BJ (cell line): Measurements from ENCODE around the gene VASN. TPM values are rescaled to one million over a fixed set of nuclear protein-coding genes. Genes with fewer than 3 reads are reported as not detected.
"Not testable (repeated sequence)": the region's sequence is repeated elsewhere in the genome, so short reads cannot be mapped to it uniquely, and the experiment has no call there.

ENCODE experiments used
- CTCF ChIA-PET: fragments of 350-600 bp; formaldehyde crosslinking; extraction: SDS; loops from one replicate; lab custom pipeline; 2021; ENCODE audit warnings: antibody characterized with exemption, inconsistent platforms; lab: Yijun Ruan, JAX
- POLR2A ChIA-PET: fragments of 300-600 bp; sonication (Branson Sonifier 250); formaldehyde crosslinking; extraction: SDS; loops from one replicate; lab custom pipeline; 2021; ENCODE audit warnings: antibody characterized with exemption; lab: Charles Lee
- DNase-seq: peaks from one replicate; pipeline ENCODE4 v3.0.0-alpha.2; 2011; ENCODE audit warnings: low read depth
- H3K27me3 ChIP-seq: 2 replicates; pipeline ENCODE4 v1.6.0; 2011; ENCODE audit warnings: low read length; ENCODE audit not compliant: control insufficient read depth, insufficient read depth
- H3K36me3 ChIP-seq: 2 replicates; pipeline ENCODE4 v1.5.1; 2011; ENCODE audit warnings: low read length; ENCODE audit not compliant: control insufficient read depth, insufficient read depth
- H3K4me3 ChIP-seq: 2 replicates; pipeline ENCODE4 v1.5.1; 2011; ENCODE audit warnings: low read depth, mild to moderate bottlenecking, control low read depth, low read length
- polyA plus RNA-seq: library from polyadenylated mRNA; depleted of rRNA; stranded (reverse); fragments of >200 nt; gene quantifications from 2 replicates; pipeline ENCODE4 v1.2.3, GENCODE V29; 2011
- TF ChIP-seq, protein P1 (sequence below): IDR thresholded peaks from 2 replicates; pipeline ENCODE4 v1.5.1; 2011; ENCODE audit warnings: low read depth, mild to moderate bottlenecking, control low read depth, inconsistent platforms, low read length, moderate library complexity; ENCODE audit not compliant: insufficient read depth

VASN gene
- polyA plus RNA-seq, 1 experiment: 71.6 TPM

DNA sequence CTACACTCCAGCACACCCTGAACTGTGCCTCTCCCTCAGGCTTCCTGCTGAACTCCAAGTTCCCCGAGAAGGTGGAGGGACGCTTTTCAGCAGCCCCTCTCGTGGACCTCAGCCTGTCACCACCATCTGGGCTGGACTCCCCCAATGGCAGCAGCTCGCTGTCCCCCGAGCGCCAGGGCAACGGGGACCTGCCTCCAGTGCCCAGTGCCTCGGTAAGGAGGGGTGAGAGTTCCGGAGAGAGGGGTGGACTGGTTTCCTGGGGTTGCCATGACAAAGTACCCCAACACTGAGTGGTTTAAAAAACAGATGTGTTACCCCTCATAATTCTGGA, 38.4 kb upstream of the VASN start:
- CTCF ChIA-PET: interaction anchor here (0.9 to 14.7 kb wide), 8 partner anchors 8 to 79 kb away, joined by 3 to 211 read pairs (median 24); partner anchors contain the start of gene TFAP4
- Histone ChIP-seq H3K4me3 (no peak overlapping the region), H3K27me3 (no peaks in the 10 kb centered on the region), H3K36me3 (peaks cover 34% of the 10 kb centered on the region)
- no peak for DNase-seq
- POLR2A ChIA-PET: no interaction called here
- TF ChIP-seq, protein P1, sequence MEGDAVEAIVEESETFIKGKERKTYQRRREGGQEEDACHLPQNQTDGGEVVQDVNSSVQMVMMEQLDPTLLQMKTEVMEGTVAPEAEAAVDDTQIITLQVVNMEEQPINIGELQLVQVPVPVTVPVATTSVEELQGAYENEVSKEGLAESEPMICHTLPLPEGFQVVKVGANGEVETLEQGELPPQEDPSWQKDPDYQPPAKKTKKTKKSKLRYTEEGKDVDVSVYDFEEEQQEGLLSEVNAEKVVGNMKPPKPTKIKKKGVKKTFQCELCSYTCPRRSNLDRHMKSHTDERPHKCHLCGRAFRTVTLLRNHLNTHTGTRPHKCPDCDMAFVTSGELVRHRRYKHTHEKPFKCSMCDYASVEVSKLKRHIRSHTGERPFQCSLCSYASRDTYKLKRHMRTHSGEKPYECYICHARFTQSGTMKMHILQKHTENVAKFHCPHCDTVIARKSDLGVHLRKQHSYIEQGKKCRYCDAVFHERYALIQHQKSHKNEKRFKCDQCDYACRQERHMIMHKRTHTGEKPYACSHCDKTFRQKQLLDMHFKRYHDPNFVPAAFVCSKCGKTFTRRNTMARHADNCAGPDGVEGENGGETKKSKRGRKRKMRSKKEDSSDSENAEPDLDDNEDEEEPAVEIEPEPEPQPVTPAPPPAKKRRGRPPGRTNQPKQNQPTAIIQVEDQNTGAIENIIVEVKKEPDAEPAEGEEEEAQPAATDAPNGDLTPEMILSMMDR: no peak

DNA sequence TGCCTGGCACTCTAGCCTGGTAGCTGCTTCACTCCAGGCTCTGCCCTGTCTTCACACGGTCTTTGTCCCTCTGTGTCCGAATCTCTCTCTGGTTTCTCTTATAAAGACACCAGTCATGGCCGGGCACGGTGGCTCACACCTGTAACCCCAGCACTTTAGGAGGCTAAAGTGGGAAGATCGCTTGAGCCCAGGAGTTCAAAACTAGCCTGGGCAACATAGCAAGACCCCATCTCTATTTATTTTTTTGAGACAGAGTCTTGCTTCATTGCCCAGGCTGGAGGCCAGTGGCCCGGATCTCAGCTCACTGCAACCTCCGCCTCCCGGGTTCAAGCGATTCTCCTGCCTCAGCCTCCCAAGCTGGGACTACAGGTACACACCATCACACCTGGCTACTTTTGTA, 37.9 kb upstream of the VASN start:
- CTCF ChIA-PET: interaction anchor here (0.6 to 14.7 kb wide), 10 partner anchors 7 to 395 kb away, joined by 3 to 211 read pairs (median 8); partner anchors contain the start of gene TFAP4
- POLR2A ChIA-PET, DNase-seq, H3K4me3 ChIP-seq, H3K27me3 ChIP-seq: not testable (repeated sequence)
- peaks cover 36% of the 10 kb centered on the region for H3K36me3 ChIP-seq

DNA sequence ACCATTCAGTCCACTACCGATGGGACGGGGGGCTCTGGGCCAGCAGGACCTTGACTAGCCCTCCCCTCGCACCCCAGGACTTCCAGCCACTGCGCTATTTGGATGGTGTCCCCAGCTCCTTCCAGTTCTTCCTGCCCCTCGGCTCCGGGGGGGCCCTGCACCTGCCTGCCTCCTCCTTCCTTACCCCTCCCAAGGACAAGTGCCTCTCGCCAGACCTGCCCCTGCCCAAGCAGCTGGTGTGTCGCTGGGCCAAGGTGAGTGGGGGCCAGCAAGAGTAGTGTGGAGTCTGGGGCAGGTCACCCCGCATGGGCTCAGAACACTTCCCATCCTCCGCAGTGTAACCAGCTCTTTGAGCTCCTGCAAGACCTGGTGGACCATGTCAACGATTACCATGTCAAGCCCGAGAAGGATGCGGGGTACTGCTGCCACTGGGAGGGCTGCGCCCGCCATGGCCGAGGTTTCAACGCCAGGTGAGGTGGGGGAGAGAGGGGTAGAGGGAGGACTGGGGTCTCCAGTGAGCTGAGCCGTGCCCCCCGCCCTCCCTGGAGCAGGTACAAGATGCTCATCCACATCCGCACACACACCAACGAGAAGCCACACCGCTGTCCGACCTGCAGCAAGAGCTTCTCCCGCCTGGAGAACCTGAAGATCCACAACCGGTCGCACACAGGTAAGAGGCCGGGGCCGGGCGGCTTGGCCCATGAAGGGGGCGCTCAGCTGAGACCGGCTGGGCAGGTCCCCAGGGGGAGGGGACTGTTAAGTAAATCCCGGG, 36.7 kb upstream of the VASN start:
- no peak for DNase-seq
- TF ChIP-seq, protein P1: no peak
- H3K36me3 ChIP-seq: peaks cover 37% of the 10 kb centered on the region
- H3K4me3 ChIP-seq: no peak overlapping the region
- ChIA-PET CTCF (interaction anchor here (0.9 to 14.7 kb wide), 5 partner anchors 18 to 68 kb away, joined by 3 to 211 read pairs (median 5); no protein-coding TSS in a partner anchor), POLR2A (interaction anchor here (0.6 kb wide), 1 partner anchor 148 kb away, joined by 4 read pairs; no protein-coding TSS in a partner anchor)
- no peaks in the 10 kb centered on the region for H3K27me3 ChIP-seq

DNA sequence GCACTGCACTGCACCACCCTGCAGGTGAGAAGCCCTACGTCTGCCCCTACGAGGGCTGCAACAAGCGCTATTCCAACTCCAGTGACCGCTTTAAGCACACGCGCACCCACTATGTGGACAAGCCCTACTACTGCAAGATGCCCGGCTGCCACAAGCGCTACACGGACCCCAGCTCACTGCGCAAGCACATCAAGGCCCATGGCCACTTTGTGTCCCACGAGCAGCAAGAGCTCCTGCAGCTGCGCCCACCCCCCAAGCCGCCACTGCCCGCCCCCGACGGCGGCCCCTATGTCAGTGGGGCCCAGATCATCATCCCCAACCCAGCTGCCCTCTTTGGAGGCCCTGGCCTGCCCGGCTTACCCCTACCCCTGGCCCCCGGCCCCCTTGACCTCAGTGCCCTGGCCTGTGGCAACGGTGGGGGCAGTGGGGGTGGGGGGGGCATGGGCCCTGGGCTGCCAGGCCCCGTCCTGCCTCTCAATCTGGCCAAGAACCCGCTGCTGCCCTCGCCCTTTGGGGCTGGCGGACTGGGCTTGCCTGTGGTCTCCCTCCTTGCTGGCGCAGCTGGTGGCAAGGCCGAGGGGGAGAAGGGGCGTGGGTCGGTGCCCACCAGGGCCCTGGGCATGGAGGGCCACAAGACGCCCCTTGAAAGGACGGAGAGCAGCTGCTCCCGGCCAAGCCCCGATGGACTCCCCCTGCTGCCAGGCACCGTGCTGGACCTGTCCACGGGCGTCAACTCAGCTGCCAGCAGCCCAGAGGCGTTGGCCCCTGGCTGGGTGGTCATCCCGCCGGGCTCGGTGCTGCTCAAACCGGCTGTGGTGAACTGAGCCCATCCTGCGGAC, 34.7 kb upstream of the VASN start:
- H3K36me3 ChIP-seq: peaks cover 42% of the 10 kb centered on the region
- H3K27me3 ChIP-seq: no peaks in the 10 kb centered on the region
- ChIA-PET CTCF (interaction anchor here (0.7 to 14.7 kb wide), 2 partner anchors 9 to 42 kb away, joined by 3 to 211 read pairs; no protein-coding TSS in a partner anchor), POLR2A (no interaction called here)
- TF ChIP-seq, protein P1: no peak
- no peak overlapping the region for H3K4me3 ChIP-seq
- DNase-seq: no peak

DNA sequence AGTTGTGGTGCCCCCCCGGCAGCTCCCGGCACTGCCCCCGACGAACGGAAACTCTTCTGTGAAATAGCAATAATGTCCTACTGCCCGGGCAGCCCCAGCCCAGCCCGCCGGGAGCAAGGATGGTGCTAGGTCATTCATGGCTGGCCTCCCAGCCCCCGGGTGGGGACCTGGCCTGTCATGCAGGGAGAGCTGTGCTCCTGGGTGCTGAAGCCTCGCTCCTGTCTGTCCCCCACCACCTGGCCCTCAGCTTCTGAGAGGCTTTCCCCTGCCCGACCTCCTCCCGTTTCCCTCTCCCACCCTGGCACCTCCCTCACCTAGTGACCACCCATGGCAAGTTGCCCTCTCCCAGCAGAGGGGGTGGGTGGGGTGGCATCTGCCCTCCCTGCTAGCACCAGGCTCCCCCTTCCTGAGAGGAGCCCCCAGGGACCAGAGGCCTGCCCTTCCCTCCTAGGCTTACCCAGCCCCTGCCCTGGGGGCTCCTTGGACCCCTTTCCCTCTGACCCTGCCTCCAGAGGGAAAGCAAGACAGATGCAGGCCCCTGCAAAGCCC, 34.0 kb upstream of the VASN start:
- H3K36me3 ChIP-seq: peaks cover 39% of the 10 kb centered on the region
- H3K4me3 ChIP-seq: no peak overlapping the region
- TF ChIP-seq, protein P1: no peak
- H3K27me3 ChIP-seq: no peaks in the 10 kb centered on the region
- DNase-seq: no peak
- ChIA-PET CTCF (interaction anchor here (6.8 to 14.7 kb wide), 2 partner anchors 7 to 43 kb away, joined by 51 to 211 read pairs; no protein-coding TSS in a partner anchor), POLR2A (no interaction called here)
